Measurements from ENCODE around the gene CD93.
A peak's percentile ranks its signal among the peaks of the same experiment; 100 is the strongest.

The CD93 gene

GRCh38 chr20:23037017-23037481, 49.1 kb downstream of the CD93 start:
- no peak for DNase-seq (ENCODE audit: low spot score)
- H3K9ac ChIP-seq (ENCODE audit: low read depth, low read length, poor library complexity) = no peak overlapping the region
- WGBS, 2 donors (ENCODE audit: extremely low coverage in 2 of 2, insufficient read length in 2 of 2, insufficient replicate concordance in 1 of 2) = no CpG with 5 or more reads among the region's 3 CpGs
- H3K4me1 ChIP-seq (ENCODE audit: control insufficient read depth in 2 of 2, insufficient read depth in 1 of 2, low read depth in 1 of 2, low read length in 2 of 2) = peaks cover 0 to 3% of the 10 kb centered on the region in 2 donors
- H3K79me1 ChIP-seq (ENCODE audit: low read depth, low read length) = no peaks in the 10 kb centered on the region
- no peak overlapping the region for H3K18ac ChIP-seq (ENCODE audit: low read length)
- peaks cover 4 to 40% (median 15%) of the 10 kb centered on the region in 3 experiments for H3K27me3 ChIP-seq (ENCODE audit: control insufficient read depth in 3 of 3, insufficient read depth in 3 of 3, low read depth in 1 of 3, low read length in 3 of 3)
- no peak overlapping the region for H2AFZ ChIP-seq (ENCODE audit: low read length)
- H2AK5ac ChIP-seq (ENCODE audit: low read depth, low read length) = peak overlapping the region; percentile 13
- no peak overlapping the region for H3K4ac ChIP-seq (ENCODE audit: low read length)
- no peak overlapping the region for H4K8ac ChIP-seq (ENCODE audit: low read depth, low read length)
- H3K9me3 ChIP-seq (replicated peaks in 1 of 2; ENCODE audit: control insufficient read depth in 2 of 2, insufficient read depth in 1 of 2, low read depth in 1 of 2, low read length in 2 of 2) = no peaks in the 10 kb centered on the region
- H3K14ac ChIP-seq (ENCODE audit: low read length) = no peak overlapping the region
- no peak overlapping the region for H2BK120ac ChIP-seq (ENCODE audit: low read depth, low read length)
- no peak overlapping the region for H3K4me2 ChIP-seq (ENCODE audit: insufficient read depth, low read length, poor library complexity, severe bottlenecking)
- no peak overlapping the region for H2BK12ac ChIP-seq (ENCODE audit: low read length)
- no peak overlapping the region for H2BK15ac ChIP-seq (ENCODE audit: low read length)
- no peak overlapping the region for H3K4me3 ChIP-seq (ENCODE audit: low read length in 2 of 2)
- no peaks in the 10 kb centered on the region for H3K36me3 ChIP-seq (replicated peaks in 1 of 2; ENCODE audit: control insufficient read depth in 2 of 2, insufficient read depth in 2 of 2, low read length in 2 of 2)
- no peak overlapping the region for H3K27ac ChIP-seq (replicated peaks; ENCODE audit: low read length)
- H4K91ac ChIP-seq (ENCODE audit: low read depth, low read length, poor library complexity) = no peak overlapping the region
- no peak overlapping the region for H3K23ac ChIP-seq (ENCODE audit: low read depth, low read length, poor library complexity)
- no peak overlapping the region for H2BK5ac ChIP-seq (ENCODE audit: low read length)

GRCh38 chr20:23036371-23036770, 49.8 kb downstream of the CD93 start:
- H3K4me3 ChIP-seq (ENCODE audit: low read length in 2 of 2) = no peak overlapping the region
- H3K79me1 ChIP-seq (ENCODE audit: low read depth, low read length) = no peaks in the 10 kb centered on the region
- no peak overlapping the region for H2AFZ ChIP-seq (ENCODE audit: low read length)
- H3K9me3 ChIP-seq (replicated peaks in 1 of 2; ENCODE audit: control insufficient read depth in 2 of 2, insufficient read depth in 1 of 2, low read depth in 1 of 2, low read length in 2 of 2) = no peaks in the 10 kb centered on the region
- no peaks in the 10 kb centered on the region for H3K36me3 ChIP-seq (replicated peaks in 1 of 2; ENCODE audit: control insufficient read depth in 2 of 2, insufficient read depth in 2 of 2, low read length in 2 of 2)
- H2AK5ac ChIP-seq (ENCODE audit: low read depth, low read length) = no peak overlapping the region
- no peak overlapping the region for H3K4ac ChIP-seq (ENCODE audit: low read length)
- H3K27ac ChIP-seq (replicated peaks; ENCODE audit: low read length) = no peak overlapping the region
- H3K4me2 ChIP-seq (ENCODE audit: insufficient read depth, low read length, poor library complexity, severe bottlenecking) = no peak overlapping the region
- H2BK120ac ChIP-seq (ENCODE audit: low read depth, low read length) = no peak overlapping the region
- H3K4me1 ChIP-seq (ENCODE audit: control insufficient read depth in 2 of 2, insufficient read depth in 1 of 2, low read depth in 1 of 2, low read length in 2 of 2) = peaks cover 0 to 3% of the 10 kb centered on the region in 2 donors
- no CpG with 5 or more reads among the region's 11 CpGs for WGBS, 2 donors (ENCODE audit: extremely low coverage in 2 of 2, insufficient read length in 2 of 2, insufficient replicate concordance in 1 of 2)
- H3K18ac ChIP-seq (ENCODE audit: low read length) = no peak overlapping the region
- H3K14ac ChIP-seq (ENCODE audit: low read length) = no peak overlapping the region
- H2BK5ac ChIP-seq (ENCODE audit: low read length) = no peak overlapping the region
- H3K23ac ChIP-seq (ENCODE audit: low read depth, low read length, poor library complexity) = no peak overlapping the region
- H3K27me3 ChIP-seq (ENCODE audit: control insufficient read depth in 3 of 3, insufficient read depth in 3 of 3, low read depth in 1 of 3, low read length in 3 of 3) = peaks cover 4 to 40% (median 14%) of the 10 kb centered on the region in 3 experiments
- no peak overlapping the region for H4K91ac ChIP-seq (ENCODE audit: low read depth, low read length, poor library complexity)
- no peak overlapping the region for H2BK15ac ChIP-seq (ENCODE audit: low read length)
- no peak overlapping the region for H2BK12ac ChIP-seq (ENCODE audit: low read length)
- H4K8ac ChIP-seq (ENCODE audit: low read depth, low read length) = no peak overlapping the region
- DNase-seq (ENCODE audit: low spot score) = no peak
- H3K9ac ChIP-seq (ENCODE audit: low read depth, low read length, poor library complexity) = peak overlapping the region; percentile 56

- Histone ChIP-seq H3K9me3 (replicated peaks in 1 of 2; ENCODE audit: control insufficient read depth in 2 of 2, insufficient read depth in 1 of 2, low read depth in 1 of 2, low read length in 2 of 2) (no peaks in the 10 kb centered on the region), H3K4me2 (ENCODE audit: insufficient read depth, low read length, poor library complexity, severe bottlenecking) (no peak overlapping the region), H3K27ac (replicated peaks; ENCODE audit: low read length) (no peak overlapping the region), H2AFZ (ENCODE audit: low read length) (no peak overlapping the region), H3K9ac (ENCODE audit: low read depth, low read length, poor library complexity) (peak overlapping the region; percentile 56), H2AK5ac (ENCODE audit: low read depth, low read length) (peak overlapping the region; percentile 22), H3K79me1 (ENCODE audit: low read depth, low read length) (no peaks in the 10 kb centered on the region), H3K14ac (ENCODE audit: low read length) (peak overlapping the region; percentile 90), H3K23ac (ENCODE audit: low read depth, low read length, poor library complexity) (peak overlapping the region; percentile 89), H3K4me1 (ENCODE audit: control insufficient read depth in 2 of 2, insufficient read depth in 1 of 2, low read depth in 1 of 2, low read length in 2 of 2) (peaks cover 0 to 3% of the 10 kb centered on the region in 2 donors), H3K36me3 (replicated peaks in 1 of 2; ENCODE audit: control insufficient read depth in 2 of 2, insufficient read depth in 2 of 2, low read length in 2 of 2) (no peaks in the 10 kb centered on the region), H3K4me3 (ENCODE audit: low read length in 2 of 2) (peak overlapping the region in 1 of 2 donors; percentile 74), H4K91ac (ENCODE audit: low read depth, low read length, poor library complexity) (no peak overlapping the region), H4K8ac (ENCODE audit: low read depth, low read length) (no peak overlapping the region), H2BK12ac (ENCODE audit: low read length) (no peak overlapping the region), H3K18ac (ENCODE audit: low read length) (peak overlapping the region; percentile 62), H2BK15ac (ENCODE audit: low read length) (no peak overlapping the region), H2BK120ac (ENCODE audit: low read depth, low read length) (no peak overlapping the region), H3K4ac (ENCODE audit: low read length) (no peak overlapping the region), H2BK5ac (ENCODE audit: low read length) (no peak overlapping the region), H3K27me3 (ENCODE audit: control insufficient read depth in 3 of 3, insufficient read depth in 3 of 3, low read depth in 1 of 3, low read length in 3 of 3) (peaks cover 4 to 40% (median 11%) of the 10 kb centered on the region in 3 experiments)
- no CpG with 5 or more reads among the region's 41 CpGs for WGBS, 2 donors (ENCODE audit: extremely low coverage in 2 of 2, insufficient read length in 2 of 2, insufficient replicate concordance in 1 of 2)
- no peak for DNase-seq (ENCODE audit: low spot score)
Measured at GRCh38 chr20:23035731-23036130, 50.4 kb downstream of the CD93 start.

- H3K27me3 ChIP-seq (ENCODE audit: control insufficient read depth in 3 of 3, insufficient read depth in 3 of 3, low read depth in 1 of 3, low read length in 3 of 3) = peaks cover 4 to 38% (median 11%) of the 10 kb centered on the region in 3 experiments
- H2BK120ac ChIP-seq (ENCODE audit: low read depth, low read length) = no peak within 1 kb of the TSS
- peak within 1 kb of the TSS; percentile 56 for H3K9ac ChIP-seq (ENCODE audit: low read depth, low read length, poor library complexity)
- no peaks in the 10 kb centered on the region for H3K79me1 ChIP-seq (ENCODE audit: low read depth, low read length)
- H4K91ac ChIP-seq (ENCODE audit: low read depth, low read length, poor library complexity) = no peak within 1 kb of the TSS
- H2AK5ac ChIP-seq (ENCODE audit: low read depth, low read length) = peak within 1 kb of the TSS; percentile 22
- no peak within 1 kb of the TSS for H2AFZ ChIP-seq (ENCODE audit: low read length)
- peaks cover 0 to 3% of the 10 kb centered on the region in 2 donors for H3K4me1 ChIP-seq (ENCODE audit: control insufficient read depth in 2 of 2, insufficient read depth in 1 of 2, low read depth in 1 of 2, low read length in 2 of 2)
- DNase-seq (ENCODE audit: low spot score) = no peak
- no peak within 1 kb of the TSS for H4K8ac ChIP-seq (ENCODE audit: low read depth, low read length)
- H3K23ac ChIP-seq (ENCODE audit: low read depth, low read length, poor library complexity) = peak within 1 kb of the TSS; percentile 89
- H3K18ac ChIP-seq (ENCODE audit: low read length) = peak within 1 kb of the TSS; percentile 62
- no CpG with 5 or more reads among the region's 83 CpGs for WGBS, 2 donors (ENCODE audit: extremely low coverage in 2 of 2, insufficient read length in 2 of 2, insufficient replicate concordance in 1 of 2)
- H3K9me3 ChIP-seq (replicated peaks in 1 of 2; ENCODE audit: control insufficient read depth in 2 of 2, insufficient read depth in 1 of 2, low read depth in 1 of 2, low read length in 2 of 2) = no peaks in the 10 kb centered on the region
- H3K27ac ChIP-seq (replicated peaks; ENCODE audit: low read length) = no peak within 1 kb of the TSS
- no peak within 1 kb of the TSS for H2BK5ac ChIP-seq (ENCODE audit: low read length)
- peak within 1 kb of the TSS; percentile 7 for H2BK15ac ChIP-seq (ENCODE audit: low read length)
- no peak within 1 kb of the TSS for H3K4ac ChIP-seq (ENCODE audit: low read length)
- H3K4me3 ChIP-seq (ENCODE audit: low read length in 2 of 2) = peak within 1 kb of the TSS in 1 of 2 donors; percentile 74
- peak within 1 kb of the TSS; percentile 90 for H3K14ac ChIP-seq (ENCODE audit: low read length)
- H2BK12ac ChIP-seq (ENCODE audit: low read length) = no peak within 1 kb of the TSS
- no peaks in the 10 kb centered on the region for H3K36me3 ChIP-seq (replicated peaks in 1 of 2; ENCODE audit: control insufficient read depth in 2 of 2, insufficient read depth in 2 of 2, low read length in 2 of 2)
- H3K4me2 ChIP-seq (ENCODE audit: insufficient read depth, low read length, poor library complexity, severe bottlenecking) = peak within 1 kb of the TSS; percentile 89
Measured at GRCh38 chr20:23034721-23035671, 51.1 kb downstream of the CD93 start, which contains the start of gene SSTR4. TSS of gene SSTR4 (plus strand) at chr20:23035312. CDS start at chr20:23035484, 172 bp downstream.

Measured in neuronal stem cell (in vitro differentiated cells).